SKM-1 (cell line): ENCODE data around the gene CLHC1.

ENCODE experiments used
- DNase-seq: peaks from one replicate; lab custom pipeline; 2025; ENCODE audit not compliant: unreplicated experiment; lab: John Stamatoyannopoulos, UW

Gene CLHC1

DNA sequence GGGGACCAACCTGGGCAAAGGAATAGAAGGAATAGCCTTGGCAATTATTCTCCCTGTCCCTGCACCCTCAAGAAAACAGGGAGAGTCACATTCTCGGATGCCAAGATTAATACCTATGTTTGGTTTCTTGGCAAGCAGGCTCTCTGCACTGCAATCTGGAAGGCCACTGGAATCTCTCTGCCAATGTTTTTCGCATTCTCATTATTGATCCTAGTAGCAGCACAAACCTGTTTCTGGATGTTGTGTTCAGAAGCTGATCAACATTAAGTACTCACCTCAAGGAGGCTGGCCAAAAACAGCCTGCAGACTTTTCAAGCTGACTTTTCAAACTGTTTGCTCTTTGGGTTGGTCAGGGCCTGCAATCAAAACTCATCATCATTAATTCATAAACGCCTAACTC lies 62.2 kb downstream of the CLHC1 start:
- no peak for DNase-seq

DNA sequence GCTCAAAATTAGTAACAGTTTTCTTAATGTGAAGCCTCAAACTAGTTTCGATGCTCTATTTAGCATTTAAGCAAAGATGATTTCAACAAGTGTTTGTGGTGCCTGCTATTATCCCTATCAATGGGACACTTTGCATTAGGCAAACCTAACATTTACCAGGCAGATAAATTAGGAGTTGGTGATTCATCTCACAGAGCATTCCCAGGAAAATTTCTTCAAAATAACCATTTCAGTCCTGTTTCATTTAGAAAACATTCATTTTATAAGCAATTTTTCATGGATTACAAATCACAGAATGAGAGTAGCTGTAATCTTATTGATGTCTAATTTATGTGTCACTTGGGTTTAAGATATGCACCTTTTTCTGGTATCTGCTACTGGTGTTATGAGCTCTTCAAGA lies 62.7 kb downstream of the CLHC1 start:
- no peak for DNase-seq

DNA sequence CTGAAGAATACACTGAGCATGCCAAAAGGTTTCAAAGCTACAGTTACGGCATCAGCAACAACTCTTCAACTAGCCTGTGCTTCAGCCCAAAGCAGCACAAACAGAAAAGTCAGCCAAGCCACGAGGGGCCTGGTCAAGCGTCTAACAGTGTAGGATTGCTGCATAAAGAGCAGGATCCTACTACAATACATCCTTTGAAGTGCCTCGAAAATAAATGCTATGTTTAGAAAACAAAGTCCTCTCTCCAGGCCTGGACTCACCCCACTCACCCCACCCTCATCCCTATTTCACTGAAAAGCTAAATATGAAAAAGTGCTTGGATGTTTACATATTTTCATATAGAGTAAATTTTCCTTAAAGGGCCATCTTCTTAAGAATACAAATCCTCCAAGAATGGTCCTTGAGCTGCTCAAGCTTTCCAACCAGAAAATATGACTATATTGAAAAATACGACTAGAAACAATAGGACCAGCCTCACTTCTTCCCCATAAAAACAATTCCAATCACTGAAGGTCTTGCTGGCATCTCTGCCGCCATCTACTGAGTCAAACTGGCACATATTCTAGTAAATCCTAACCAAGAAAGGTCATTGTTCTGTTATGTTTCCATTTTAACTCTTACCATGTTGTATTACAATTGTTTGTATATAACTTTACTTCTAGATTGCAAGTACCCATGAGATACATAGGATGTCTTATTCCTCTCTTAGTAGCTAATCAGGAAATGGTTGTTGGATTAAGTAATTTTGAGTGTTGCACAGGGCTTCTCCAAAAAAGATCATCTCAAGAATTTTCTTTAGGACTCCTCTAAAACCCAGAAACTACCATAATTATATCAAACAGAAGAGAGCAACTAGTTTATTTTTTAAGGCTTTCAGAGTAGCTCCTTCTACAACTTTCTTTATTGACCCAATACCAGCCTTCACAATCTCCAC lies 63.6 kb downstream of the CLHC1 start:
- no peak for DNase-seq

DNA sequence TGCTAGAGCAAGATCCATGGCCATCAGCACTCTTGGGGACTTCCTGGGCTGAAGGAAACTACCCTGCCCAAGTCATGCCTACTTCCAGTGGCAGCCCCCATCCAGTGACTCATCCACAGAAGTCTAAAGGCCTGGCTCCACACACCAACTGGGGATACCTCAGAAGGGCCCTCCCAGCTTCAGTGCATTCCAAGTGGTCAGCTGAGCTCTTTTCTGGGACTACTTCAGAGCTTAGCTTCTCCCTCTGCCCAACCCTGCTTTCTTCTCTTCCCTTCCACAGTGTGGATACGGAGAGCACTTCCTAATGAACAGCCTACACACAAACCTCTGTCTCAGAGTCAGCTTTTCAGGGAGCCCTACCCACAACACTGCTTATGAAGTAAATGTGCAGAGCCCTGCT lies 66.5 kb downstream of the CLHC1 start:
- DNase-seq = no peak

DNA sequence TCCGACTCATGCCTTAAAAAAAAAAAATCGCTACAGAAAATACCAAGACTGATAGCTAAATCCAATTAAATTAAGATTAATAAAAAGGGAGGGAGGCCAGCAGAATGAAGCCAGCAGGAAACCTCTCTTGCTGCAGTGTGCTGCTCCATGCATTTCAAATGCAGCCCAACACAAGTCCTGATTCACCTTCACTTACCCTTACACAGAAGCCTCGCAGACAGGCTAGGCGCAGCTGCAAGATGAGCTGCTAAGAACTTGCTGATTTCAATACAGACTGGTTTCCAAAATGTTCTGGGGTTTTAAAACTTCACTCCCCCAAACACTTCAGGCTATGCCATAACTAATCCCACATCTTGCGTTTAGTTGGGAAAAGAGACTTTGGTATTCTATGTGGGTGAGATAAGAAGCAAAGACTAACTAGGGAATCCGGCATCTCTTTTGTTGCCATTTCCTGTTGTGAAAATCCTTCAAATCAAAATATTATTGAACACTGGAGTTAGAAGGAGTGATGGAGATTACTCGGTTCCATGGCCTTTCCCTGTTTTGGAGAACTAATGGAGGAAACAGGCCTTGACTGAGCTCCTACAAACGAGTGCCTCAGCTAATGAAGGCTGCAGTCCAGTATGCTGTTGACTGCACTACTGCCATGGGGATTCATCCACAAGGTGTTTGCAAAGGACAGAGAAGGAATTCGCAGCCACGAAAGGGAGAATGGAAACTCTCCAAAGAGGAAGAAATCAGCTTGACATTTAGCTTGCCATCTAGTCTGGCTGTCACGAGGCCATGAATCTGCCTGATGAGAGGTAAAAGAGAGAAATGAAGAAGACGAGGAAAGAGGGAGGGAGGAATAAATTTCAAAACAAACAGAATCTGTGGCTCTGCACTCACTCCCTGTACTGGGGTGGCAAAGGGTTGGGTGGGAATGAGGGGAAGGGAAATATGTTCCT lies 67.3 kb downstream of the CLHC1 start:
- no peak for DNase-seq

DNA sequence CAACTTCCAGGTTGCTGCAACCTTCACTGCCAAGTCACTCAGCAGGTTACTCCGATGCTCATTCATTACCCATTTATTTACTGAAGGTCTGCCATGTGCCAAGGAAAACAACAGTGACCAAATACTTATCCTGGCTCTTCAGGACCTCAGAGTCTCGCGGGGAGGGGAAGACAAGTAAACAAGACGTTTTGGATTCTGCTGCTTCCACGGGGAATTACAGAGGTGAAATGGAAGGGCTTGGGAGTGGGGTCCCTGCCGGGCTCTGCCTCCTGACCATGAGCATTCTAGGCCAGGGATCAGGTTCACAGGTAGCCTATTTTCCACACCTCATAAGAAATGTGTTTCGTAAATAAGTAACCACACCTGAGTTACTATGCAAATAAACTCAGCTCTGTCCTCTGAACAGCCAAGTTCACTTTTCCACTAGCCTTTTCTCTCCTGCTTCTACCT lies 68.1 kb downstream of the CLHC1 start:
- DNase-seq = no peak

DNA sequence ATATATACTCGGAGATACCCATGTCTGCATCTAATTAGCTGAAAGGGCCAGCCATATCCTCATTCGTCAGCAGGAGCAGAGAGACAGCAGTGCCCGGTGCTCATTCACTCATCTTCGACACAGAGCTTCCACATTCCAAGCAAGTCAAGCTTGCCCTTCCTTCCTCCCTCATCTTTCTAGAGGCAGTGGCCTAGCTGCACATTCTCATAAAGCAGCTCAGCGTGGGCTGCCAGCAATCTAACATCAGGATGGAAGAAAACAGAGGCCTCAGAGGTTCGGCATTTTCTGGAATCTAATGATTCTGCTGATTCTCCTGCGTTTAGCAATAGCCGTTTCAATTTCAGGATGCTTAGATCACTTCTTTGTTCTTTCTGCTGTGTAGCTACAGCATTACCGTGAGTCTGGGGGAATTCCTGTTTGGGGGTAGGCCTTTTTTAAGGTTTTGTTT lies 68.8 kb downstream of the CLHC1 start:
- DNase-seq = no peak

DNA sequence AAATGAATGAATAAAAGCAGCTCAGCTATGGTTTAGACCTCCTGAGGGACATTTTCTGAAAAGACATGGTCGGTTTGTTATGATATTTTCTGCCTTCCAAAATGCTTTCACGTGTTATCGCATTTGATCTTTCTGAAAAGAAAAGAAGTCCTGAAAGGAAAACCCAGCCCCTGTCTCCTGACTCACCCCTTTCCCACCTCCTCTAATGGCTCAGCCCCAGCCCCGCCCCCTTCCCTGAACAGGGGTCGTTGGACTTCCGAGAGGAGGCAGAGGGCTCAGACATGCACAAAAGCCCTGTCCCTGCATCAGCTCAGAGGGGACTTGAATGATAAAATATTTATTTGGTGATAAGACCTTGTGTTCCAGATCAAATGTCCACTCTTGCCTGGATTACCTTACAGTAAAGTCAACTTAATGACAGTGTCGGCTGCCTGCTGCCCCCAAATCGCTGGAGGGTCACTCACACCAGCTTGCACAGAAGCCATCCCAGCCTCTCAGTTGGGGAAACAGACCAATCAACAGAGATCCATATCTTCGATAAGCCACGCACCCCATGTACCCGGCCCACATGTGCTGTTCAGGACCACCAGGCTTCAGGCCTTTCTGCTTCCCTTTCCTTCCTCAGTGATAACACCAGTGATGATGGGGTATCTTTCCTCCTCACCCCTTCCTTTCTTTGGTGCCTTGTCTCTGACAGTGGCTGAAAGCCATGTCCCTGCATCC lies 69.6 kb downstream of the CLHC1 start:
- no peak for DNase-seq

DNA sequence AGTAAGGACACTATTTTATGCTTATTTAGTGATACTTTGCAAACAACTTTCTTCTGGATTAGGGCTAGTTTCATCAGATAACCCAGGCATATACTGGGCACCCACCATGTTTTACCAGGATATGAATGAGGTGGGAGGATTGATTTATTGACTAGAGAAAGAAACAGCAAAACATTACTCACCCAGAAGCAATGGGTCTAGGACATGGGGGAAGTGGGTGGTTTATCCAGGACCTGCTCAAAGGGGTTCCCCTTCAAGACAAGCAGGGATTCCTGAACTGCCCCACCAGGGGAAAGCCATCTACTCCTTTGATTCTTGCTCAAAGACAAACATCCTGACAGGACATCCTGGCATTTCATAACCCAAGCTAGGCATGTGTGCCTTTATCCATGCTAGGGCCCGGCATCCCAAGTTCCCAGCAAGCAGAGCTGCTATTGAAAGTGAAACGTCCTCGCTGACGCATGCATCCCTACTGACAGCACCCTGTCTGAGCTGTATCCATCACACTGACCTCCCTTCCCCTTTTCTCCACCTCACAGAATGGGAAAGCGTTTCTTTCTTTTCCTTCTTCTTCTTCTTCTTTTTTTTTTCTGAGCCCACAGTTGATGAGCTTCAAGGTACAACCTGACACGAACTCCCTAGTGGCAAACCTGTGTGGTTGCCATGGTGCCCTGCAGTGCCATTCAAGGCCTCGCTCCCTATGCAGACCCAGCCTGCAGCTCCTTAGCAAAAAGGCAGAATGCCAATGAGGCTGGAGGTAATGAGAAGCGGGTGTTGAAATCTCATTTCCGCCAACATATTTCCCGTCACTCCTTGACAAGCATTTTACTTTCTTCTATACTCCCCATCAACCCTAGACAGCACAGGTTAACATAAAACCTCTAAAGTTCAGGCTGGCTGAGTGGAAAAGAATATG lies 70.5 kb downstream of the CLHC1 start:
- DNase-seq = no peak

DNA sequence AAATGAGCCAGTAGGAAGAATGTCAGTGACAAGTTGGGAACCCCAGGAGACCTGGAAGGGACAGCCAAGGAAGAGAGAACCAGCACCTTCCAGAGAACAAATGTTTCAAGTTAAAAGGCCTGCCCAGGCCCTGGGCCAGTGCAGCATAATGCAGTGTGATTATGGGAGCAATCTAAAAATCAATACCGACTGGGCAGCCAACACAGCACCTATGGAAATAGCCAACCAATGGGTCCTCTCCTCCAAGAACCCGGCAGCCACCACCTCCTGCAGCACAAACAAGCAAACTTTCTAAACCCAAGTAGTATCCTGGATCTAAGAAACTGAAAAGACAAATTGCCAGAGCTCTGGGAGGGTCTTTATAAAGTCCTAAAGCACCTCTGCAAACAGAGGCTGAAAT lies 71.7 kb downstream of the CLHC1 start:
- DNase-seq = no peak

DNA sequence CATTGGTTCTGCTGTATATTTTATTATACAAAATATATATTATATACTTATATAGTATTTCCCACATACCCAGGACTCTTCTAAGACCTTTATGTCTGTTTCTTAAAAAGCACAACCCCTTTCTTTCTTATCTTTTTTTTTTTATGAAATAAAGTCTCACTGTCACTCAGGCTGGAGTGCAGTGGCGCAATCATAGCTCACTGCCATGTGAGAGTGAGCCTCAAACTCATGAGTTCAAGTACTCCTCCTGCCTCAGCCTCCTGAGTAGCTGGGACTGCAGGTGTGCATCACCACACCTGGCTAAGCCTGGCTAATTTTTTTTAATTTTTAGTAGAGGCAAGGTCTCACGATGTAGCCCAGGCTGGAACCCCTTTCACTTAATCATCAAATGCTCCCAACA lies 72.3 kb downstream of the CLHC1 start:
- DNase-seq = no peak

DNA sequence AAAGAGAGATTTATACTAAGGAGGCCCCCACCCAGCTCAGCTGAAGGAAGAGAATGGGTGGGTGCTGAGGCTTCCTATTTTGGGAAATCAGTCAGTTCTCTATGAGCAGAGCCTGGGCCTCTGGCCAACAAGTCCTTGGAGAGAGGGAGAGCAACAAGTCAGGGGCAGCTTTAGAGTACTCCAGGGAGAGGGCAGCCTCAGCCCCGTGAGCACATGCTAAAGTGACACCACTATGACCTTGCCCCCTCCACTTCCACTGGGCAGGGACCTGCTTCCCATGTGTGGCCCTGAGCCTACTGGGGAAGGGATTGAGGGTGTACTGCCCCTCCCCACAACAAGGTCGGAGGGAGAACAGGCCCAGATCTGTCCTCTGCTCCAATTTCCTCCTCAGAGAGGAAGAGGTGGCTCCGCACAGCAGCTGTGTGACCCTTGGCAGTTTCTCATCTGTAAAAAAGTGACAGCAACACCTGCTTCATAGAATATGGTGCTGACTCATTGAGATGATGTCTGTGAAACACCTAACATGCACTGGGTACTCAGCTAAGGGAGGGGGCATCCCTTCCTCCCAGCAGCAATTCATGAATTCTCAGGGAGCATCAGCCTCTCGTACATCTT lies 72.9 kb downstream of the CLHC1 start:
- DNase-seq = no peak

DNA sequence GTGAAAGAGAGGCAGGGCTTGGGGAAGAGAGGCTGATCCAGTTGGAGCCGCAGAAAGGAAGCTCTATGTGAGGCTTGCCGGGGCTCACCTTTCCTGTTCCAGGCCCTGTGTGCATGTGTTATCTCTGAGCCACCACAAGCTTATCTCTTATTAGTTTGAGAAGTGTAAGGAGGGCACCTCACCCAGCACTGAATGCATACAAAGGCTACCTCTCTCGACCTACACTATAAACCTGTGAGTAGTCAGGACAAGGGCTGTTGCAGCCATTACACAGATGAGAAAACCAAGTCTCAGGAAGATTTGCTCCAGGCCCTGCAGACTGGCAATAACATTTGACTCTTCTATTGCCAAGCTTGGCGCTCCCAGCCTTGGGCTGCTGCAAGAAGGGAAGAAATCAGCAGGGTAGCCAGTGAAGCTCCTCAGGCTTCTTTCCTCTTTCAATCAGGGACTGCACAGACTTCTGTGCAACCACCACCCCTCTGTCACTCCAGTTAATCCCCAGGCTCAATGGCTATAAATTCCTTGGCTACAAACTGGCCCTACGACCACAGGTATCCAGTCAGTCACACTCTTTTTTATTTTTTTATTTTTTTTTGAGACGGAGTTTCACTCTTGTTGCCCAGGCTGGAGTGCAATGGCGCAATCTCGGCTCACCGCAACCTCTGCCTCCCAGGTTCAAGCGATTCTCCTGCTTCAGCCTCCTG lies 73.8 kb downstream of the CLHC1 start:
- no peak for DNase-seq

DNA sequence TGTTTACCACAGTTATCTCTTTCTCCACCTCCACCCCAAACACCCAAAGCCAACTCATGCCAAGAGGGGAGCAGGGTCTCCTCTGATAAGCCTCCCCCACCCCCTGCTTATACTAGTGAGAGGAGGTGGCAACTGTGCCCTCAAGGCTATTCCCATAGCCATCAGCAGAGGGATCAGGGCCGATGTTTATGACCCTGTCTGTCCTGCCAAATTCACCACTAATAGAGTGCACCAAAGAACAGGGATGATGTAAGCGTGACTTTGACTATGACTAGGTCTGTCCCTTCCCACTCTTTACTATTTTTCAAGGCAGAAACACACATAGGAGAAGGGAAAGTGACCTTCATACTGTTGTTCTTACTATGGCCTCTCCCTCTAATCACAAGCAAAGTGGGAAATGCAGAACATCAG lies 74.6 kb downstream of the CLHC1 start:
- no peak for DNase-seq

DNA sequence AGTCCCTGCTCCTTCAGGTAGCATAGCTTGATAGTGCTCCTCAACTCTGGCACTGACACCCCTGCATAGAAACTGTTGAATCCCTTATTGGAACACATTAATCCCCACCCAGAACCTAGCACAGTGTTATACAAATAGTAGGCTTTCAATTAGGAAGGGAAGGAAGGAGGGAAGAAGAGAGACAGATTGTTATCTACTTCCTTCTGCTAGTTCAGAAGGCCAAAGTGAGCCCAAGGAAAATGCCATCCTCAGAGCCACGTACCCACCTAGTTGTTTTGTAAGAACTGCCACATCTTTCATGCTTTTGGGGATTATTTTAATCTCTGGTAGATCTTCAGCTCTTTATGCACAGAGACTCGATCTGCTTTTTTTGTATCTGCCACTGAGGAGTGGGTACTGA lies 75.1 kb downstream of the CLHC1 start:
- DNase-seq = no peak

DNA sequence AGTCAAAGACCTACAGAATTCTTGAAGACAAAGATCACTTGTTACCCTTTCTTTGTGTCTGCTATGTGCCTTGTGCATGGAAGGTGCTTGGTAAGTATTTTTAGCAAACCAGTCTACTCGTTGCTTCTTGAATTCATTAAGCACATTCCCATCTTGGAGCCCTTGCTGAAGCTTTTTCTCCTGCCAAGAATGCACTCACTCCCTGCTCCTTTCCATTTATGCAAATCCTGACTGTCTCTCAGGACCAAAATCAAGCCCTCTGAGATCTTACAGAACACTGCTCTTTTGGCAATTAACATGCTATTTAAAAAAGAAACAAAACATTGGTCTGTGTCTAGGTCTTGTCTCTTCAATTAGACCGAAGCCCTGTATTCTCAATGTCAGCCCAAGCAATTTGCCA lies 75.8 kb downstream of the CLHC1 start:
- no peak for DNase-seq

DNA sequence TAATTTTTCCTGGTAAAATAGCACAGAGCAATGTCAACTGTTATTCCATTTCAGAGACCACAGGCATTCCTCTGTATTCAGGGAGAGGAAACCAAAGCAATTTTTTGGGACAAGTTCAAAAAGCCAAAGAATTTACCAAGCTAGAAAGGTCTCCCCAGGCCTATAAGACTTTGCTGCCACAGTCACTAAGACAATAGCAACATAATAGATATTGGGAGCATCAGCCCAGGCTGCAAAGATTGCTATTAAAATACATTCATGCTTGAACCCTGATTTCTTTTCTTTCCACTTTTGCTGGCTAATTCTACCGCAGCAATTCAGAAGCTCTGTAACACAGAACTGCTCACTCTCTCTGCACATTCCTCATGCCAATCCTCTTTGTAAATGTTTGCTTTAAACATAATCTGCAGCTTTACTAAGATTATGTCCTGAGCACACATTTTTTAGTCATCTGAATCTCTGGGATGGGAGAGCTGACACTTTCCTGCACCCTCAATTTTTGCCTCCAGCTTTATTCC lies 76.3 kb downstream of the CLHC1 start:
- no peak for DNase-seq

DNA sequence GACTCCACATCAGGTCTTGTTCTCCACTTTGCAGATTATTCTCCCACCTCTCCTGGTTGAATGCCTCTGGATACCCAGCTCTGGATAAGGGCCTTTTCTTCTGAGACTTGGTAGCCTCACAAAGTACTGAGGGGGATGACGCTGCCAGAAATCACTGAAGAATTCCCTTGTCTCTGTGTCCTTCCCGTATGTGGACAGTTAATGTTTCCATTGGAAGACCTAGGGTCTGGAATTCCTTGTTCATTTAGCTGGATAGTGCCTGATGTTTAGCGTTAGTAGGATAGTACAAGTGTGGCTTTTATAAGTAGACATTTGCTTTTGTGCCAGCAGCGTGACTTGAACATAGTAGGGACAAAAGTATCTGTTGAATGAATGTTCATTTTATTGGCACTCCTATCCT lies 76.9 kb downstream of the CLHC1 start:
- no peak for DNase-seq

DNA sequence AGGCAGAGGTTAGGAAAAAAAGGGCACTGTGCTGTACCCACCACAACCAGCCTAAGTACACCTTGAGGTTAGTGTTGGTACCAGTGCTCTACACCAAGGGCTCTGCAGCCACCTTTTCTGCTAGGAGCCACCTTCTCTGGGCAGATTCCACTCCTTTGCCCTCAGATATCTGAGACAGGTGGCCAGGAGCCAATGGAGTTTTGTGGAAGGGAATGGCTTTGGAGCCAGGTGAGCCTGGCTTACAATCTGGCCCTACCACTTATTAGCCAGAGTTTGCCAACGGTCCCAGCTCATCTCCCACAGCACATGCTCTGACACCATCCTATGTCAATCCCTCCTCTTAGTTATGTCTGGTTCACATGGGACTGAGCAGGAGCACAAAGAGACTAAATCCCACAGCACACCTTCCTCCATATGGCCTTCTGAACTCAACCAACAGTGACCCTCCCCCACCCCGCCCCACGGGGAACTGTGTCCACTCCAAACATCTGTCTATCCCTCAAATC lies 77.5 kb downstream of the CLHC1 start:
- DNase-seq = no peak
